Activated CD4-positive, alpha-beta T cell treated with anti-CD3 and anti-CD28 coated beads, Interleukin-2, amount 50 U/mL, for 48 hours (primary cell): ENCODE results near the gene PCNX4.
A peak's percentile ranks its signal among the peaks of the same experiment; 100 is the strongest.
"Not testable (repeated sequence)": the region's sequence is repeated elsewhere in the genome, so short reads cannot be mapped to it uniquely, and the experiment has no call there.

ENCODE experiments used
- DNase-seq, 2 experiments: peaks; one replicate each; pipeline ENCODE4 v3.0.0-alpha.2; 2020

Gene PCNX4

DNA sequence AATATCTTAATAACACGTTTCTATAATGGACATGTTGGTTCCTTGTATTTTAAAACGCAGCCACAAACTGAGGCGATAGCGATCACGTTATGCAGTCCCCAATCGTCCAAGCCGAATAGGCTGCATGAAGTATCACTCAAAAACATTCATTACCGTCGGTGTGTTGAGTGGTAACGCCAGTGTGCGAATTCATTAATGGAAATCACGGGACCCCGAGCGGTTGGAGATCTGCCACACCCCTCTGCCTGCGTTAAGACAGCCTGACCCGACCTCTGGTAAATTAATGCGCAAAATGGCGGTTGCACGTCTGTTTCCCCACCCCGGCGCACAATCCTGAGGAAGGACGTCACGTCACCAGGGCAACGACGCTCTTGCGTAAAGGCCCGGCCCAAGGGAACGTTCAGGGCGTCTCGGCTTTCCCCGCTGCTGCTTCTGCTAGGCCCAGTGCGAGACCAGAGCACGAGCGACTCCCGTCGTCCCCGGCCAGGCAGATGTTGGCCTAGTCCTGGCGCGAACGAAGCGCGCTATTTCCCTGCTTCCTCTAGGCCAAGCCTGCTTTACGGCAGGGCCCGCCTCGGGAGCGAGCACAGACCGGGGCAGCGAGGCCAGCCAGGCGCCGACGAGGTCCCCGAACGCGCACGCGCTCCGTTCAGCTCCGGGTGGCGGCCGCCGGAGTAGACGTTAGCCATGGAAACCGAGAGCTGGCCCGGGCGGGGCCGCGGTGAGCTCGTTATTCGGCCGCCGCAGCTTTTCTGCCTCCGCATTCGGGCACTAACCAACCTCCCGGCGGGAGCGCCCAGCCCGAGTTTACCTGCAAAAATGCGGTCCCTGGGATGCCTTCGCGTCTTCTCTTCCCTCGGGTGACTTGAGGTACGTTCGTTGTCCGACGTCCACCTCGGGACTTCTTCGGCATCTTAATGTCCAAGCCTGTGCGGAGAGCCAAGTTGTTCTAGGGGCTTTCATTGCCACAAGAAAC lies at the start of gene PCNX4:
Gene PCNX4, plus strand, starts transcription at position 374 of the 976 bp plus-strand sequence. CDS start 15,716 bp downstream, outside the sequence.
- peak; percentile 90 to 93 for DNase-seq

- not testable (repeated sequence) for DNase-seq
Observed at GRCh38 chr14:60047976-60048375, 43.7 kb upstream of the PCNX4 start.

- DNase-seq: no peak
Observed at GRCh38 chr14:60051721-60052221, 40.0 kb upstream of the PCNX4 start.

GRCh38 chr14:60058087-60058486 lies 33.6 kb upstream of the PCNX4 start:
- no peak for DNase-seq

DNA sequence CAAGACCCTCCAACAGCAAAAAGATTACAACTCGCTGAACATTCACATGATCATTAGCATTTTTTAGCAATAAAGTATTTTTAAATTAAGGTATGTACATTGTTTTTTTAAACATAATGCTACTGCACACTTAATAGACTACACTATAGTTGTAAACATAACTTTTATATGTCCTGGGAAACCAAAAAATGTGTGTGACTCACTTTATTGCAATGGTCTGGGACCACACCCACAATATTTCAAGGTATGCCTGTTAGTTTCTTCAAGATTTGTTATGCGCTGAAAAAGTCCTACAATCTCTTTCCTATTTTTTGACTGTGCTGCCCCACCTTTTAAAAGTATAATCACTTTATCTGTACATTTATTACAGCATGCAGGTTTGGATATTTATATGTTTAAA lies 30.4 kb upstream of the PCNX4 start:
- no peak for DNase-seq

DNA sequence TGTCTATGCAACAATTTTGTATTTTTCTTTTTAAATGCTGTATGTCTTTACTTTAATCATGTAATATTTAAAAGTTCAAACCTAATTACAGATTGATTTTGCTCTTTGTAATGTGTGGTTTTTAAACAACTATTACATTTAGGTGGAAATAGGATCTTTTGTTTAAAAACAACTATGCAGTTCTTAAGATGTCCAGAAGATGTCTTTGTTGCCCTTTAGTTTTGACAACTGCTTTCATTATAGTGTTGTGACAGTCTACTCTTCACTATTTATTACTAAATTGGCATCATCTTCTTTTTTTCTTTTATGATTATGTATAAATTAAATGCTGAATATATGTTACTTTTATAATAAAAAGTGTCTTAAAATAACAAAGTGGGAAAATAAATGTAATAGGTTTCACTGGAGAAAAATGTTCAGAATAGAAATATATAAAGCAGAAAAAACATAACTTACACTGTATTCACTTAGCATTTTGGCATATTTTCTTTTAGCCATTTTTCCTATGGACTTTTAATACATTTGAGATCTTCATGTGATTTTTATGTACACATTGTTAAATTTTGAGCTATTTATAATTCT lies 27.1 kb upstream of the PCNX4 start:
- no peak for DNase-seq

GRCh38 chr14:60067882-60068281 lies 23.8 kb upstream of the PCNX4 start:
- DNase-seq: no peak

GRCh38 chr14:60079723-60080122 lies 12.0 kb upstream of the PCNX4 start:
- DNase-seq: no peak

DNA sequence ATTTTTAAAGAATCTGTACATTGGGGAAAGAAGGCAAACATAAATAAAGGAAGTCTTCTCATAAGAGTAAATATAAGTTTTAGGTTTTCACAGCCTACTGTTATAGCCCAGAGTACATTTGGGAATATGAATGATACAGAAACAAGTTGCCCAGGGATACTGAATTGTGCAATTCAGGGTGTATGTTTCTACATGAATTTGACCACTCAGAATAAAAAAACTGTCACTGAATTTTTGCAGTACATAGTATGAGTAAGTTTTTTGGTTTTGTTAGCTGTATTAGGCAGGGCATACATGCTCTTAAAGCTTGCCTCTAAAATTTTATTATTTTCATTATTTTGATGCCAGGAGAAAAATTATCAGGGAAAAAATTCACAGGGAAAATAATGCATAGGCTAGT lies 6.6 kb upstream of the PCNX4 start:
- DNase-seq: no peak

- no peak for DNase-seq
Observed at GRCh38 chr14:60085693-60086092, 6.0 kb upstream of the PCNX4 start.

GRCh38 chr14:60087668-60088067 lies 4.1 kb upstream of the PCNX4 start:
- no peak for DNase-seq

DNA sequence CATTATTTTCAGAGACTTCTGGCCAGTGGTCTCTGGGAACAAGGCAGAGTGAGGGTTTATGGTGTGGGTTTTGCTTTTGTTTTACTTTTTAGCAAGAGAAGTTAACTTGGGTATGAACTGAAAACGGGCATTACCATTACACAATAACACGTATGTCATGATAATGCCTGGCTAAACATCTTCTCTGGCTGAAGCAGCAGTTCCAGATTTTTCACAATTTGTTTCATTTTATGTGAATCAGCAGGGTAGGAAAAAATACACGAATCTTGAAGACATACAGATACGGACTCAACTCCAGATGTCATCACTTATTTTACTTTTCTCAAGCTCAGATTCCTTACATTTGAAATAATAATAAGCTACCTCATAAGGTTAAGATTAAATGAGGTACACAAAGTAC lies 2.5 kb upstream of the PCNX4 start:
- DNase-seq: no peak

GRCh38 chr14:60090864-60091519 lies 731 bp upstream of the PCNX4 start:
- DNase-seq: peak; percentile 12 to 25

GRCh38 chr14:60092526-60092920 lies 800 bp downstream of the PCNX4 start:
- DNase-seq: peak in 1 of 2 experiments; percentile 23

GRCh38 chr14:60093080-60093479 lies 1.4 kb downstream of the PCNX4 start:
- DNase-seq: no peak

GRCh38 chr14:60093606-60094005 lies 1.9 kb downstream of the PCNX4 start:
- no peak for DNase-seq

GRCh38 chr14:60094306-60094897 lies 2.7 kb downstream of the PCNX4 start:
- DNase-seq: peak; percentile 10 to 23

GRCh38 chr14:60095231-60095630 lies 3.5 kb downstream of the PCNX4 start:
- no peak for DNase-seq

- no peak for DNase-seq
Observed at GRCh38 chr14:60095781-60096450, 4.2 kb downstream of the PCNX4 start.

DNA sequence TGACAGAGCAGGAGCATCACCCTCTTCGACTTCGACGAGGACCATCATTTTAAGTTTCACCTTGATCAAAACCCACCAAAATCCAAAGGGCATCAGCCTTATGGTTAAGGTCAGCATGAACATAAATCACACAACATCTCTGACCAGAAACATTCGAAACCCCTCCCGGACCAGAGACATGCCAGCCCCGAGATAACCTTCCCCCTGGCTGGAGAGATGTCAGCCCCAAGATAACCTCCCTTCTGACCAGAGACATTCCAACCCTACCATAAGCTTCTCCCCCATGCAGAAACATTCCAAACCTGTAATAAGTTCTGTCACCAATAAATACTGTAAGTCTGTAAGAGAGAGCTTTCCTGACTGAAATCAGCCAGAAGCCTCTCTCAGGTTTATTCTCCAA lies 6.3 kb downstream of the PCNX4 start:
- DNase-seq: no peak

- DNase-seq: not testable (repeated sequence)
Observed at GRCh38 chr14:60099855-60100254, 8.1 kb downstream of the PCNX4 start.

- no peak for DNase-seq
Observed at GRCh38 chr14:60101786-60102185, 10.1 kb downstream of the PCNX4 start.
